ENCODE measurements around the gene CIAO2B.

DNA sequence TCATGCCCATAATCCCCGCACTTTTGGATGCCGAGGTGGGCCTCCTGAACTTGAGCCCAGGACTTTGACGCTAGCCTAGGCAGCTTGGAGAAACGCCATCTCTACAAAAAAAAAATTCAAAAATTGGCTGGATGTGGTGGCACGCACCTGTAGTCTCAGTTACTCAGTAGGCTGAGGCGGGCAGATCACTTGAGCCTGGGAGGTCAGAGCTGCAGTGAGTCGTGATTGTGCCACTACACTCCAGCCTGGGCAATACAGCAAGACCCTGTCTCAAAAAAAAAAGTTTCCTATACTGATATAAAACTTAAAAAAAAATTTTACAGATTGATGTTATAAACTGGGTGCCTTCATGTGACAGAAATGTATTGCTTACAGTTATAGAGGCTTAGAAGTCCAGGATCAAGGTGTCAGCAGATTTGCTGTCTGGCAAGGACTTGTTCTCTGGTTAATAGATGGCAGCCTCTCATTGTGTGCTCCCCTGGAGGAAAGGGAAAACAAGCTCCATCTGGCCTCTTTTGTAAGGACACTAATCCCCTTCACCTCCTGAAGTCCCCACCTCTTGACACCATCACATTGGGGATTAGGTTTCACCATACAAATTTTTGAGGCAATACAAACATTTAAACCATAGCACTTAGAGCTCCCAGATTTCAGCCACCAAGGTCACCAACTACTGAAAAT is 18.4 kb upstream of the CIAO2B start:
- TF ChIP-seq, protein P1, sequence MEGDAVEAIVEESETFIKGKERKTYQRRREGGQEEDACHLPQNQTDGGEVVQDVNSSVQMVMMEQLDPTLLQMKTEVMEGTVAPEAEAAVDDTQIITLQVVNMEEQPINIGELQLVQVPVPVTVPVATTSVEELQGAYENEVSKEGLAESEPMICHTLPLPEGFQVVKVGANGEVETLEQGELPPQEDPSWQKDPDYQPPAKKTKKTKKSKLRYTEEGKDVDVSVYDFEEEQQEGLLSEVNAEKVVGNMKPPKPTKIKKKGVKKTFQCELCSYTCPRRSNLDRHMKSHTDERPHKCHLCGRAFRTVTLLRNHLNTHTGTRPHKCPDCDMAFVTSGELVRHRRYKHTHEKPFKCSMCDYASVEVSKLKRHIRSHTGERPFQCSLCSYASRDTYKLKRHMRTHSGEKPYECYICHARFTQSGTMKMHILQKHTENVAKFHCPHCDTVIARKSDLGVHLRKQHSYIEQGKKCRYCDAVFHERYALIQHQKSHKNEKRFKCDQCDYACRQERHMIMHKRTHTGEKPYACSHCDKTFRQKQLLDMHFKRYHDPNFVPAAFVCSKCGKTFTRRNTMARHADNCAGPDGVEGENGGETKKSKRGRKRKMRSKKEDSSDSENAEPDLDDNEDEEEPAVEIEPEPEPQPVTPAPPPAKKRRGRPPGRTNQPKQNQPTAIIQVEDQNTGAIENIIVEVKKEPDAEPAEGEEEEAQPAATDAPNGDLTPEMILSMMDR (IDR thresholded peaks at IDR 0.05): no peak
- no peak for TF ChIP-seq POLR2A (IDR thresholded peaks at IDR 0.05)
